ENCODE results near the gene RFTN1.

The RFTN1 gene

GRCh38 chr3:16463119-16463518 is 50.4 kb downstream of the RFTN1 start:
- no peak for DNase-seq

- no peak for DNase-seq
Observed at GRCh38 chr3:16462679-16463078, 50.8 kb downstream of the RFTN1 start.

GRCh38 chr3:16461463-16462245 is 51.8 kb downstream of the RFTN1 start:
- DNase-seq, result no peak

- DNase-seq, result no peak
Observed at GRCh38 chr3:16460886-16461285, 52.6 kb downstream of the RFTN1 start.

- DNase-seq, result no peak
Observed at GRCh38 chr3:16460273-16460672, 53.2 kb downstream of the RFTN1 start.

- peak; percentile 31 for DNase-seq
Observed at GRCh38 chr3:16456784-16457415, 56.6 kb downstream of the RFTN1 start.

GRCh38 chr3:16455966-16456365 is 57.5 kb downstream of the RFTN1 start:
- DNase-seq, result no peak

GRCh38 chr3:16455001-16455400 is 58.5 kb downstream of the RFTN1 start:
- peak; percentile 0 for DNase-seq

GRCh38 chr3:16452261-16452660 is 61.2 kb downstream of the RFTN1 start:
- no peak for DNase-seq

- DNase-seq, result no peak
Observed at GRCh38 chr3:16449369-16449768, 64.1 kb downstream of the RFTN1 start.

GRCh38 chr3:16448639-16449070 is 64.8 kb downstream of the RFTN1 start:
- DNase-seq, result no peak

GRCh38 chr3:16447135-16447534 is 66.4 kb downstream of the RFTN1 start:
- DNase-seq, result no peak

GRCh38 chr3:16444344-16444743 is 69.2 kb downstream of the RFTN1 start:
- DNase-seq, result no peak

- no peak for DNase-seq
Observed at GRCh38 chr3:16442730-16443129, 70.8 kb downstream of the RFTN1 start.

GRCh38 chr3:16441371-16441875 is 72.1 kb downstream of the RFTN1 start:
- DNase-seq, result no peak

GRCh38 chr3:16439848-16440708 is 73.4 kb downstream of the RFTN1 start:
- DNase-seq, result no peak

GRCh38 chr3:16439163-16439847 is 74.2 kb downstream of the RFTN1 start:
- no peak for DNase-seq

- DNase-seq, result no peak
Observed at GRCh38 chr3:16437640-16438039, 75.9 kb downstream of the RFTN1 start.

GRCh38 chr3:16433701-16434151 is 79.8 kb downstream of the RFTN1 start:
- no peak for DNase-seq

GRCh38 chr3:16432714-16433113 is 80.8 kb downstream of the RFTN1 start:
- no peak for DNase-seq

- DNase-seq, result no peak
Observed at GRCh38 chr3:16430717-16431630, 82.5 kb downstream of the RFTN1 start.

GRCh38 chr3:16429086-16429485 is 84.4 kb downstream of the RFTN1 start:
- no peak for DNase-seq

Data from DMS53 (cell line).